ENCODE data around the gene CDC37L1. TPM values are rescaled to one million over a fixed set of nuclear protein-coding genes. Genes with fewer than 3 reads are reported as not detected.

The CDC37L1 gene
- polyA plus RNA-seq, 1 of the 3 experiments (the other 2 are of a cell fraction) = 6.5 TPM

- TF ChIP-seq USF1 (IDR thresholded peaks at IDR 0.05; ENCODE audit: borderline replicate concordance, low read depth) (no peak), MAX (IDR thresholded peaks at IDR 0.05; ENCODE audit: low read depth) (no peak), RXRA (IDR thresholded peaks at IDR 0.05; ENCODE audit: borderline replicate concordance, low read depth) (no peak), FOXJ3 (CRISPR knock-in tag; IDR thresholded peaks at IDR 0.05) (no peak), NRF1 (IDR thresholded peaks at IDR 0.05; ENCODE audit: low read depth, low read length) (no peak), NFIC (IDR thresholded peaks at IDR 0.05; ENCODE audit: borderline replicate concordance) (no peak)
Measured at GRCh38 chr9:4671737-4672136, 7.6 kb upstream of the CDC37L1 start (continued).

GRCh38 chr9:4674783-4675182, 4.6 kb upstream of the CDC37L1 start:
- Histone ChIP-seq H3K27ac (ENCODE audit: low read depth in 2 of 2, low read length in 1 of 2) (peak overlapping the region in 1 of 2 experiments; percentile 39; a peak in 1 of 4 replicates), H3F3A (replicated peaks; ENCODE audit: insufficient read depth) (peaks cover 8% of the 10 kb centered on the region), H4K20me1 (ENCODE audit: insufficient read depth) (no peaks in the 10 kb centered on the region), H3K4me1 (ENCODE audit: control insufficient read depth in 1 of 2, insufficient read depth in 2 of 2, low read depth in 1 of 2, low read length in 1 of 2) (peaks cover 0 to 2% of the 10 kb centered on the region in 2 experiments; a peak in 2 of 4 replicates), H3K27me3 (ENCODE audit: insufficient read depth) (no peaks in the 10 kb centered on the region), H3K36me3 (replicated peaks in 1 of 2; ENCODE audit: control insufficient read depth in 1 of 2, insufficient read depth in 2 of 2, low read length in 1 of 2) (no peaks in the 10 kb centered on the region), H3K4me2 (no peak overlapping the region), H3K79me2 (ENCODE audit: insufficient read depth) (peaks cover 4% of the 10 kb centered on the region), H3K9me2 (no peaks in the 10 kb centered on the region), H2AFZ (ENCODE audit: low read depth) (no peak overlapping the region), H3K4me3 (ENCODE audit: low read depth in 2 of 2, low read length in 1 of 2) (no peak overlapping the region), H3K9ac (no peak overlapping the region), H3K9me3 (no peaks in the 10 kb centered on the region)
- ChIA-PET POLR2A (interaction anchor here (1.2 kb wide), 1 partner anchor 8 kb away, joined by 5 read pairs; the partner anchor contains the start of gene SPATA6L), CTCF (interaction anchor here (0.9 to 1.6 kb wide), 2 partner anchors 9 to 12 kb away, joined by 5 to 10 read pairs; partner anchors contain the start of genes PLPP6 and SPATA6L)
- TF ChIP-seq JUND (IDR thresholded peaks at IDR 0.05) = 0 out of 2 replicates have a peak, but pooled peaks have one; percentile 6
- no peak for TF ChIP-seq RXRA (IDR thresholded peaks at IDR 0.05; ENCODE audit: borderline replicate concordance, low read depth)
- no peak for TF ChIP-seq RFX5 (IDR thresholded peaks at IDR 0.05; ENCODE audit: low read length)
- TF ChIP-seq MAX (IDR thresholded peaks at IDR 0.05; ENCODE audit: low read depth) = no peak
- TF ChIP-seq TAF1 (IDR thresholded peaks at IDR 0.05; ENCODE audit: borderline replicate concordance, low read depth, low read length) = no peak
- TF ChIP-seq FOSL2 (IDR thresholded peaks at IDR 0.05; ENCODE audit: borderline replicate concordance, low read depth) = peak; percentile 43; the same call in 1 of the 2 replicates
- TF ChIP-seq CHD2 (IDR thresholded peaks at IDR 0.05; ENCODE audit: low read length, partially characterized antibody) = no peak
- TF ChIP-seq ELF1 (IDR thresholded peaks at IDR 0.05) = no peak
- peak; percentile 37; the same call in 1 of the 2 replicates for TF ChIP-seq TCF12 (IDR thresholded peaks at IDR 0.05)
- no peak for TF ChIP-seq USF2 (IDR thresholded peaks at IDR 0.05; ENCODE audit: borderline replicate concordance, low read depth, low read length)
- TF ChIP-seq CTCF (IDR thresholded peaks at IDR 0.05) = no peak
- no peak for DNase-seq
